NCI-H128 (cell line): ENCODE measurements around the gene BICC1.

Experiments used
- DNase-seq: peaks from one replicate; lab custom pipeline; 2025; ENCODE audit not compliant: unreplicated experiment; lab: John Stamatoyannopoulos, UW

Gene BICC1

DNA sequence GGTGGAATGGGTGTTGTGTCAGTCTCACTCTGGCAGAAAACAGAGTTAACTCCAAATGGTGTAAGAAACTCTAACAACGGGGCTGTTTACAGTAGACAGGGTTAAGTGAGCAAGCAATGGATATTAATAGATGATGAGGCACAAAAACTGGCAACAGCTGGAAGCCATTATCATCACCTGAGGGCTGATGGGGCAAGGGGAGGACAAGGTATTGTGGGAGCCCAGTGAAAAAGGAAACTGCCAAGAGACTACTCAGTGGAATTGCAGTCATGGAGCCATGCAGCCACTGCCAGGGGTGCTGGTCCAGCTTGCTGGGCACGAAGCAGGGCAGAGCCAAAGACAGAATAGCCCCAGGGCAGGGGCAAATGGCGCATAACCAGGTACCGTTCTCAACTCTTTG lies 260.7 kb downstream of the BICC1 start:
- DNase-seq = no peak

DNA sequence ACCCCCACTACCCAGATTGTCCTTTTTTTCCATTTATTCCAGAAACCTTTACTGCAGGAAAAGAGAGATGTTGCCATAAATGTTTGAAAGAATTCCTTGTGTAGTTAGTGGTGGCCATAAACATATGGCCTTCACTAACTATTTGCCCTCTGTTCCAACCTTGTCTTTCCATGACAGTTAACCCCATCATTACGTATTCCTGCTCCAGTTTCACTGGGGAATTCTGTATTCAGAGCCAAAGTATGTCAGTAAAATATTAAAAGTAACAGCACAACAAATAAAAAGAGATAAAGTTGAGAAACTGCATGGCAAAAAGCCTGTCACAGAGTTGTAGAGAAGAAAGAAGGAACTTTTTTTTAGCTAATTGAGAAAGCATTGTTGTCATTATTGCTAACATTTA lies 261.3 kb downstream of the BICC1 start:
- DNase-seq = no peak

DNA sequence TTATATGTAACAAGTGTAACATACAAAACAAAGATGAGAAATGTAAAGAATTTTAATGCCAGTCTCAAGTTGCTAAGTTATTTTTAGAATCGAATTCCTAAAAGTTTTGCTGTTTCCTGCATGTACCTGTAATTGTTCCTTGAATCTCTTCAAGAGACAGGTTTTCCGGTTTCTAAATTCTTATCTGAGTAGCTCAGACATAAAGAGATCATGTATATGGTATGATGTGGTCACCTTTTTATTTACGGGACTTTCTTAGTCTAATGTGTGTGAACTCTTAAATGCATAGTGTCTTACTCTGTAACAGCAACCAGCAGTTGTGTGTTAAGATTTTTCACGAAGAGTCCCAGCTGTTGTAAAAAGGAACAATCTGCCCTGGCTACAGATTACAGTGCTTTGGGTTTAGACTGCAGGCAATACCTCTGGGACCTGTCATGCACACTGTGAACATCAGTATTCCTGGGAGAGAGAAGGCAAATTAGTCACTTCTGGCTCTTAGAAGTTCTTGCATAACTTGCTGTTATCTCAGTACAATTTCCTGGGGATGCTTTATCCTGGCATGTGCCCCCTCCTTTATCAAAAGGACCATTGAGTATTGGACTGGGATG lies 263.4 kb downstream of the BICC1 start:
- DNase-seq = no peak

DNA sequence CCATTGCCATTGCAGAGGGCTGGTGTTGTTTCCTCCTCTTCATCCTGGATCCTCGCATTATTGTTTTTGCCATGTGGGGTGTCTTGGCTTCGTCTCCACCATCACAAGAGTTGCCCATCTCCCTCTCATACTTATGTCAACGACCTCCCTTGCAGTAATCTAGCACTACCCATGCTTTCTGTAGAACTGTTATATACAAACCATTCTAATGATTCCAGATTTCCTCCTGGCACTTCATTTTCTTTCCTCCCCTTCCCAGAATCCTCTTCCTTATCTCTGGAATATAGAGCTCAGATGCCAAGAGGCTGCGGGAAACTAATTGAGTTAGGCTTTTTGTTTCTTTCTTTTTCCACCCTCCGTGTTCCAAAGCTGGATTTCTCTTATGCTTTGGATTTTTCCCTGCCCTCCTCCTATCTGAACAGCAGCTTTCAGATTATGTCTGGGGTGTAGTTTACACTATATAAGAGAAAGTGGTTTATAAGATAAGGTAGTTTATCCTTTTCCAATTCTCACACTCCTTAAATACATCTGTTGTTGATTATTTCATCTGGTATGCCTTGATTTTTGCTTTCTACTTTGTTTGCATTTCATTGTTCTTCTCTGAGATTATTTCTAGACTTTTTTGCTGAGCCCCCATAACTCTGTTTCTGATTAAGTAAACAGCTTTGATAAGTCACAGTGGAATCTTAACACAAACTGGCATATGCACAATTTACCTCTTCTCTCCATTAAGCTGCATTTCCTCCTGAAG lies 264.1 kb downstream of the BICC1 start:
- no peak for DNase-seq

DNA sequence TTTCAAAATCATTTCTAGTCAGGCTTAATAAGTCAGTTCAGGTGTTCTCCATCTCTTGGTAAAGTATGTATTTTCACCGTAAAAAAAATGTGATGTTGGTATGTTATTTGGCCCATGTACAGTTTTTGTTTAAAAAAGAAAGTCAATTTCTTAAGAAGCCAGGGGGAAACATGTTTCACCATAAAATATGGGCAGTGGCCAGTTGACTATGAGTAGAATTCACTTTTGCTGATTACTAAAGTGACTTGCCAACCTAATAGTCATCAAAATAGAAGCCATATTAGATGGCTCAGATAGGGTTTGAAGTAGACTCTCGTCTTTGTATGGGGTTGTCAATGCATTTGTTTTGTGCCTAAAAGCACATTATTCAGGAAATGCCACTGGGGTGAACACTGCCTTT lies 266.3 kb downstream of the BICC1 start:
- DNase-seq = no peak

DNA sequence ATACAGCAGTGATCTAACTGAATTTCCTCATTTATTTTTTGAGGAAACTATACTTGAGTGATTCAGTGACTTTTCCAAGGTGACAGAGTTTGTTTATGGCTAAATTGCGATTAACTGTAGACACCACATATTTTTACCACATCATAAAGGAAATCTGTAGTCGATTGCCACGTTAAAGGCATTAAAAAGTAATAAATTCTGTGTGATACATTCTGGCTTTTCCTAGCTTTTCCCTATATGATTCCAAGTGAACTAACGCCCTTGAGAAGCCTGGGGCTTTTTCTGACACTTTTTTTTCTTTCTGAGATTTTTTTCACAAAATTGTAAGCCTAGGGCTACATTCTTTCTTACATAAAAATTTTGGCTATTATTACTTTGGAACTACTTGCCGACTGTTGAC lies 266.9 kb downstream of the BICC1 start:
- no peak for DNase-seq

DNA sequence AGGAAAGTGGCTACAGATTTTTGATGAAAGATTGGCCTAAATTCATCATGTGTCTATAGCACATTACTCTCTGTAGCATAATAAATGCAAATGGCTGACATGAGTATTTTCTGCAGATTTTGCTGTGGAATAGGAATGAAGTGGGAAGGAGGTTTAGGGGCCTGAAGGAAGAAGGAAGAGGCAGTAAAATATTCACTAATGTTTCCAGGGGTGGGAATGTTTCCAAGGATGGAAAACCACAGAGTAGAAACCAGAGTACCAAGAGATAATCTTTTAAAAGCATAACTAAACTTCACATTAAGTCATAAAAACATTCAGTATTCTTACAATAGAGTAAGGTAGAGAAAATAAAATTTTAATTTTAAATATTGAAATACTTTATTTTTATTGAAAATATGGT lies 267.8 kb downstream of the BICC1 start:
- DNase-seq = no peak

DNA sequence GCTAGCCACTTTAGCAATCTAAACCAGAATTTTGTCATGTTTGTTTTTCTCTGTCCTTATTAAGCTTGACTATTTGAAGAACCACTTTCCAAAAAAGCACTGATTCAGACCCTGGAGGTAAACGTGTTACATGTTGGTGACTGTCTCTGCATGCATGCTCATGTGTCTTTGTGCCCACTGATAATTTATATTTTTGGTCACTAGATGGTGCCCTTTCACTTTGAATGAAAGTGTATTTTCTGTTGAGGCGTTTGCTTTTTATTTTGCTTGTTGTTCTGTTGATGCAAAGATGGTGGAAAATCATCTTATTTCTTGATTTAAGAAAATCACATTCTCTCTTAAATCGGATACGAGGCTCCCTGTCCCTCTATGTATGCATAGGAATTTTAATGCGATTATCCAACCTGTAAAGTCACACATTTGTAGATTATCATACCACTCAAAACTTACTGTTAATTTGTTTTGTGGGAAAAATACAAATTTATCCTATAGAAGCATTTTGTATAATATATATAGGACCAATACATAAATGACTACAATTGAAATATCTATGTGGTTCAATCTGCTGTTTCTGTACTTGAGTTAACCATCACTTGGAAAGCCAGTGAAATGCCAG lies 269.3 kb downstream of the BICC1 start:
- DNase-seq = peak; percentile 18

DNA sequence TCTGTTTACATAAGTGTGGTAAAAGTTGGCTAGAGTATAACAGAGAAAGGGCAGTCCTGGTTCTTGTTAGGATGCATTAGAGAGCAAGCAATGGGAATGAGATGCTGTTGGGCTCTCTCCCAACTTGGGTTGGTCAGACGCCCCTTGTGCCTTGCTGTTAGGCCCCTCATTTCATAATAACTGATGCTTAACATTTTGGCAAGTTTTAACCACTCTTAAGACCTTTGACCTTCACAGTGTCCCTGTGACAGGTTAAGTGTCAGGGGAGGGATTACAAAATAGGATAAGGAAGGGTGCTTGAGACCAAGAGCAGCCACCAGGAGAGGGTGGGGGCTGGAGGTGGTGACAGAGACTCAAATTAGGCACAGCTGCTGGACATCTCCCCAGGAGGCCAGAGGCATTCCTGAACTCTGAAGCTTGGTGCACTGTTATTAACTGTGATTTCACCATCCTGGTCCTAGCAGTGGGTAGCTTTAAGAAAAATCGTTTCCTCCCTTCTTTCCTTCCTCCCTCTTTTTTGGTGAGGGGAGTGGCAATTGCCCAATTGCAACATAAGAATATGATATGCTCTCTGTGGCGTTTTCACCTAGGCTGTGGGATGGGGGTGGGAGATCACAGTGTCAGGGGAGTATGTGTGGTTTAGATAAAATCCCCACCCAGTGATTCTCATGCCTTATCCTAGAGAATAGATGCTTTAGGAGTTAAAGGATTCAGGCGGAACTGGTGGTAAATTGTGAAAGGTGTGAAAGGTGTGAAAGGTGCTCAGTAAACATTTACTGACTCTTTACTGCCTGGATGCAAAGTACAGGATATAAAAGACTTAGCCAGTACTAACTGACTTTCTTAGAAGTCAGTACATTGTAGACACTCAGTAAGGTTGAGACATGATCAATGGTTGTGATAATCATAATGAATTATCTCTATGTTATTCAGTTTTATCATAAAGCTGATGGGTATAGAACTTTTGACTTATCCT lies 270.5 kb downstream of the BICC1 start:
- DNase-seq = no peak

DNA sequence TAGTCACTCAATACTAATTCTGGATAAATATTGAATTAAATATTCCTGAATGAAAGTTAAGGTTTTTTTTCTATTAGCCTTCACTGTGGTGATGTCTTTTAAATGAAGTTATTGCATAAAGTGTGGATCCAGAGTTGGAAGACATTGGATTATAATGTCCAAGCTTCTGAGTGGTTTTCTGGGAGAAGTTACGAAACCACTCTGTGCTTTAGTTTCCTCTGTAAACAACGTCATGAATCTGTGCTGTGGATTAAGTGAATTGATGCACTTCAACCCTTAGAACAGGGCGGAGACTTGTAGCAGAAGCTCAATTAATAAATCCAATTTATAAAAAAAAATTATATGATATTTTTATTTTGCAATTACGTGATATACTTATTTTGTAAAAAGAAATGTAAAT lies 271.7 kb downstream of the BICC1 start:
- no peak for DNase-seq

DNA sequence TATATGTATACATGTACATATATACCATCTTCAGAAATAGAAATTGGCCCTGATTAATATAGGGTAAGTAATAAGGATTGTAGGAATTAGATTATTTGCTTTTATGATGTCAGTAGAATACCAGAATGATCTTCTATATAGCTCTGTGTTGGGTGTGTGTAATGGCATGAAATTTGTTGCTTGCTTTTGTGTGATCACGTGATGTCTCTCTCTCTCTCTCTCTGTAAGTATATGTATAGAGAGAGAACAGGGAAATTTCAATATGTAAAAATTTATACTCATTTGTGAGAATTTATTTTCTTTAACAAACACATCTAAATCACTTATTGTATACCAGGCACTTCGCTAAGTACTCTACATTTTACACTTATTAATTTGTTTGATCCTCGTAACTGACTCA lies 272.7 kb downstream of the BICC1 start:
- no peak for DNase-seq

DNA sequence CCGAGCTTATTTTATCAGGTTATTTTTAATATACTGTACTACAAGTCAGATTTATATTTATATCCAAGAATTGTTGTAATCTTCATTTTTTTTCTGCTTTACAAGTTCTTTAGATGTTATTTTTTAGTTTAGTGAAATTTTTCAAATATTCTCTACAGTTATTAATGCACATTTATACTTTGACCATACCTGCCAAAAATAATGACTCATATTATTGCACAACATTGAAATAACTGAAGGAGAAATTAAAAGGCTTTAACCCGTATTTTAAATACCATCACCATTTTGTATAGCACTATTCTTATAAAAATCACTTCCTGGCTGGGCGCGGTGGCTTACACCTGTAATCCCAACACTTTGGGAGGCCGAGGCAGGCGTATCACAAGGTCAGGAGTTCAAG lies 278.5 kb downstream of the BICC1 start:
- no peak for DNase-seq

DNA sequence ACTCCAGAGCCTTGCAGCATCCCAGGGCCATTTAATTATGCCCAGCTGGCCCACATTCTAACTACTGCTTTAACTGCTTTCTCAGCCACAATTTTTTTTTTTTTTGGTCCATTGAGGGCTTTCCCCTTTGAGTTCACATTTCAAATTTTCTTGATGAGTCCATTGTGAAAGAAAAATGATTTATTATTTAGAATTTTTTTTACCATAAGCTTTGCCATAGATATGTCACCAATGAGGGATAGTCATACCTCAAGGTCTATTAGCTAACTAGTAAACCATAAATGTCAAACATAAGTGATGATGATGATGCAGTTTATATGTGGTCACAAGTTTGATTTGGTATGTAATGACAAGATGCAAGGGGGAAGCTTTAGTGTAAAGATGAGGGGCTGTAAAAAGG lies 282.9 kb downstream of the BICC1 start:
- no peak for DNase-seq

DNA sequence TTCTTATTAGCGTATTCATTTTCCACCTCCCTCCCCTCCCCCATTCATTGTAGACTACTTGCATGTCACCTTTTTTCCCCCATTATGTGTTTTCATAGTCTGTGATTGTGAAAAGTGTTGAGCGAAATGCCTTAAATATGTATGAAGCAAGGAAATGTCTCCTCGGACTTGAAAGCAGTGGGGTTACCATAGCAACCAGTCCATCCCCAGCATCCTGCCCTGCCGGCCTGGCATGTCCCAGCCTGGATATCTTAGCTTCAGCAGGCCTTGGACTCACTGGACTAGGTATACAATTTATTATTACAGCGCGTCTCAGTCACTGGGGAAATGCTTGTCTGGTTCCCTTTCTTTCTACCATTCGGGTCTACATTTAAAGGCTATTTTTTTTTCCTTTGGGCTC lies 283.6 kb downstream of the BICC1 start:
- no peak for DNase-seq

DNA sequence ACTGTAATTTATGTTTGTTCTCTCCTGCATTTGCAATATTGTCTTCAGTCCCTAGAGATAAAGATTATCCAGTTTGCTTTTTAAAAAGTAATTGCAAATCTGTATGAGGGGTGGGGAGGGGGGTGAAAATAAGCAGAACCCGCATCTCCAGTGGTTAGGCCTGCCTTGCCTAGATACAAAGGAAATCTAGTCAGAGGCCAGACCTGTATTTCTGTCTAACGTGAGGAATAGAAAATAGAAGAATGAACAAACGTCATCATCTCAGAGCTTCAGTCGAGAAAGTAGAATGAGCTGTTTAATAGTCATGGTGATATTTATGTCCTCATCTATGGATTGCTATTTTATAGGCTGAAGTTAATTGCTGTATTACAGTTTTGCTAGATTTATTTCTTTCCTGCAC lies 284.2 kb downstream of the BICC1 start:
- no peak for DNase-seq

DNA sequence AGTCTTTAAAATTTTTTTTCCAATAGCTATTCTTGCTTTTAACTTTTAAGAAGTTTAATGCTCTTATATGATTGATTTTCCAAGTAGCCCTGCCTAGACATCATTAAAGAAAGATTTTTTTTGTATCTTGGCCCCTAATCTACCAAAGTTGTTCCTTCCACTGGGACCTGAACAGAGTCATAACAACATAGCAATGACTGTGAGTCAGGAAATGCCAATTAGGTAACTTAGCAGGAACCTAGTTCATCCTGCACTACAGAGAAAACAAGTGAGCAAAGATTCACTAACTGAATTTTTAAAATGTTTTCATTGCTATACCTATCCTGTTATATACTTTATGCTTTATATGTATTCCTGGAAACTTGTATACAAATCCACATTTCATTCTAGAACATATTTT lies 284.7 kb downstream of the BICC1 start:
- no peak for DNase-seq

DNA sequence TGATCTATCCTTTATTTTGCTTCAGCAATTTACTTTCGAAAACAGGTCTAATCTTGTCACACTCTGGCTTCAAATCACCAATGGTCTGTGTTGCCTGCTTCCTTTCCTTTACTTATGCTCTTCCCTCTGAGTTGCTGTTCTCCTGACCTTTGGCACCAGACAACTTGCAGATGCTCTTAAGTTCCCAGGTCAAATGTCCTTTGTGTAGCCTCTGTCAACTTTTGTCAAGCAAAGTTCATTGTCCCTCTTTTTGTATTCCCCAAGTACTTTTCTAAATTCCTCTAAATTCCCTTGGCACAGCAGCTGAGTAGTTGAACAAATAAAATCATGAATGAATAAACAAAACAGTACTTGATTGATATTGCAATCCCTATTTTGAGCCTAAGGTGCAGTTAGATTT lies 289.4 kb downstream of the BICC1 start:
- no peak for DNase-seq

DNA sequence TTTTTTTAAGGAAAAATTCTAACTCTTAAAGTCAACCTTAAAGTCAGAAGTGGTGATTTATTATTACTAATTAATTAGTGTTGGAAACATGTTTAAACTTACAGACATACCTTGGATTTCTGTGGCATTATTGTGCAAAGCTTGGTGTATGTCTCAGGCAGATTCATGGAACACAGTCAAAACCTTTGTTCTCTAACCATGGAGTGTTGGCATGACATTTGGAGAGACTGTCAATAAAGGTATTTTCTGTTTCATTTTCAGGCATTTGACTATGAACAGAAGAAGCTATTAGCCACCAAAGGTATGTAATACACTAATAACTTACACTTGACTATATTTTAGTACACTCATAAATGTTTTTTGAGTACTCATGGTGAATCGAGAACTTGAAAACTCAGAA lies 293.7 kb downstream of the BICC1 start:
- DNase-seq = no peak

DNA sequence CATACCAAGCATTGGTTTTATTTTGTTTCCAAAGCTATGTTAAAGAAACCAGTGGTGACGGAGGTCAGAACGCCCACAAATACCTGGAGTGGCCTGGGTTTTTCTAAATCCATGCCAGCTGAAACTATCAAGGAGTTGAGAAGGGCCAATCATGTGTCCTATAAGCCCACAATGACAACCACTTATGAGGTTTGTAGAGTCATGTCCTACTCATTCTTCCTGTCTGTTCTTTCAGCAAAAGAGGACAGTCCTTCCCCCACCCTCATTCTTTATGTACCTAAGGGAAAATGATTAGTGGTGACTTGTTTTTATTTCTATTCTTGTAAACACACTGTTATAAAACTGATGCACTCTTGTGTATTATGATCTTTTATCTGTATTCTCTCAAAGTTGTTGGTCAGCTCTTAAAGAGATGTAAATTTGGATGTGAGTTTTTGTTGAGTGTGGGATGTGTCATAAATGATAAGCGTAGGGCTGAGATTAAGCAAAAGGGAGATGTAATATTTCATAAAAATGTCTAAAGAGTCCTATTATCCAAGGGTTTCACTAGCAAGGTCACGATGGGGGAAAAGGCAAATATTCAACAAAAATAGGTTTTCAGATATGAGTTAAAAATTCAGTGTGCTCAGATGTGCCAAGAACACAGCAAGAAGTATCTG lies 294.4 kb downstream of the BICC1 start:
- DNase-seq = no peak

DNA sequence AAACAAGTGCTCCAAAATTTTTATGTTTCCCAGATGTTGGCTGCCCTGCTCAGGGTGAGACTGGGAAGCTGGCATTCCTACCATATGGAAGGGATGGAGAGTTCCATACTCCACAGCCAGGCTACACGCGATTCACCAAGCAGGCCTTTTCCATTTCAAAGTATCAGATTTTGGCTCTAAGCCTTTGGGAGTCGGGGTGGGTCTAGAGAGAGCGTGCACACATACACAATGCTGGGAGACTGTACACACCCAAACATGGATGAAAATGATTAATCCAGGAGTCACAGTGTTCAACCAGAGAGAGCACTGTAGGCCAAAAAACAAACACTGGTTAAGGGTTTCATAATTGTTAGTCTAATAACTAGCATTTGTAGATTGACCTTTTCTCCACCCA lies 295.0 kb downstream of the BICC1 start:
- DNase-seq = no peak

DNA sequence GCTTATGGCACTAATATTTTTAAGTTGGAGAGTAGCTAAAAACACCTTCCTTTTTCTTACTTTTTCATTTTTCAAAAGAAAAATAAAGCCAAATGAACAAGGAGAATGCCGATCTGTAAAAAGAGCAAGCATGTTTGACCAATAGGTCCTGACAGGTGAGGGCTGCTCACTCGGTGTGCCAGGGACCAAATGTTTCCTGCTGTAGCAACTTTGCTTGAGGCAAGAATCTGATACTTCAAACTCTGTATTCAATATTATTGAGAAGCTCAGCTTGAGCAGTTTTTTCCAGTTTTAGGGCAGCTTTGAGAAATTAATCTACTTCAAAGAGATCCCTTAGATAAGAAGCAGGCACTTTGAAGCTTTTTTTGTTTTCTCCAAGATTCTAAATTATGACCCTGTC lies 298.1 kb downstream of the BICC1 start:
- no peak for DNase-seq
